ENCODE data around the gene SZRD1. TPM values are rescaled to one million over a fixed set of nuclear protein-coding genes. Genes with fewer than 3 reads are reported as not detected.
A peak's percentile ranks its signal among the peaks of the same experiment; 100 is the strongest.
"Not testable (repeated sequence)": the region's sequence is repeated elsewhere in the genome, so short reads cannot be mapped to it uniquely, and the experiment has no call there.

Gene SZRD1
- polyA plus RNA-seq, 2 of the 4 experiments (the other 2 are of a cell fraction) = 56.8 to 91.9 TPM

GRCh38 chr1:16352842-16353535, 14.1 kb upstream of the SZRD1 start:
- POLR2A ChIA-PET = interaction anchor here (0.8 to 1.2 kb wide), 2 partner anchors 14 to 26 kb away, joined by 3 to 5 read pairs; partner anchors contain the start of gene SZRD1
- H3K4me2 ChIP-seq = peak overlapping the region; percentile 99
- H3K27ac ChIP-seq = peak overlapping the region; percentile 96 to 99
- H3K9me3 ChIP-seq = no peaks in the 10 kb centered on the region
- ATAC-seq (peak; percentile 3 to 12; a peak in 3 of 6 replicates), DNase-seq (ENCODE audit: low read depth in 1 of 2, low spot score in 1 of 2) (no peak), FAIRE-seq (no peak)
- H3K4me3 ChIP-seq = peak overlapping the region; percentile 82
- no peak for TF ChIP-seq JUNB (IDR thresholded peaks at IDR 0.05)
- TF ChIP-seq, protein P1, sequence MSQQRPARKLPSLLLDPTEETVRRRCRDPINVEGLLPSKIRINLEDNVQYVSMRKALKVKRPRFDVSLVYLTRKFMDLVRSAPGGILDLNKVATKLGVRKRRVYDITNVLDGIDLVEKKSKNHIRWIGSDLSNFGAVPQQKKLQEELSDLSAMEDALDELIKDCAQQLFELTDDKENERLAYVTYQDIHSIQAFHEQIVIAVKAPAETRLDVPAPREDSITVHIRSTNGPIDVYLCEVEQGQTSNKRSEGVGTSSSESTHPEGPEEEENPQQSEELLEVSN (IDR thresholded peaks at IDR 0.05; ENCODE audit: borderline replicate concordance, low read depth) = 0 out of 2 replicates have a peak, but pooled peaks have one; percentile 16
- TF ChIP-seq, protein P2, sequence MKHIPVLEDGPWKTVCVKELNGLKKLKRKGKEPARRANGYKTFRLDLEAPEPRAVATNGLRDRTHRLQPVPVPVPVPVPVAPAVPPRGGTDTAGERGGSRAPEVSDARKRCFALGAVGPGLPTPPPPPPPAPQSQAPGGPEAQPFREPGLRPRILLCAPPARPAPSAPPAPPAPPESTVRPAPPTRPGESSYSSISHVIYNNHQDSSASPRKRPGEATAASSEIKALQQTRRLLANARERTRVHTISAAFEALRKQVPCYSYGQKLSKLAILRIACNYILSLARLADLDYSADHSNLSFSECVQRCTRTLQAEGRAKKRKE (CRISPR knock-in tag; IDR thresholded peaks at IDR 0.05; ENCODE audit: low read depth) = no peak
- TF ChIP-seq ZNF302 (CRISPR knock-in tag; IDR thresholded peaks at IDR 0.05) = no peak
- TF ChIP-seq RFX5 (IDR thresholded peaks at IDR 0.05) = no peak
- TF ChIP-seq HEYL (CRISPR knock-in tag; IDR thresholded peaks at IDR 0.05) = no peak
- no peak for TF ChIP-seq GATA3 (IDR thresholded peaks at IDR 0.05; ENCODE audit: borderline replicate concordance)
- TF ChIP-seq CTCF (IDR thresholded peaks at IDR 0.05) = no peak
- CTCF ChIA-PET = interaction anchor here (0.5 to 4.2 kb wide), 7 partner anchors 9 to 88 kb away, joined by 3 to 59 read pairs (median 4); no protein-coding TSS in a partner anchor
- H3K4me1 ChIP-seq = peaks cover 36% of the 10 kb centered on the region
- 51% methylated on average over 5 of the region's 11 CpGs for WGBS (ENCODE audit: missing lambda C conversion rate)

DNA sequence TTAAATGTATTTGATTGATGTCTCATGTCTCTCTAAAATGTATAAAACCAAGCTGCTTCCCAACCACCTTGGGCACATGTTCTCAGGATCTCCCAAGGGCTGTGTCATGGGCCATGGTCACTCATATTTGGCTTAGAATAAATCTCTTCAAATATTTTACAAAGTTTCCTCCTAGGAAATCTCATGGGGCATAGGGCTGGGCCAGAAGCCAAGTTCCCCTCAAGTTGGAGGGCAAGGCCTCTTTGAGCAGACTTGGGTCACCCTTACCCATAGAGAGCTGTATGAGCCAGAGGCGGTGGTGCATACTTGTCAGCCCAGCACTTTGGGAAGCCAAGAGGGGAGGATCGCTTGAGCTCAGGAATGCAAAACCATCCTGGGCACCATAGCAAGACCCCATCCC, 12.4 kb upstream of the SZRD1 start:
- Histone ChIP-seq H3K27ac (no peak overlapping the region), H3K4me2 (no peak overlapping the region), H3K4me3 (no peak overlapping the region), H3K4me1 (peaks cover 22% of the 10 kb centered on the region), H3K9me3 (no peaks in the 10 kb centered on the region)
- WGBS (ENCODE audit: missing lambda C conversion rate) = 89% methylated on average over 2 of the region's 2 CpGs
- ChIA-PET CTCF (interaction anchor here (0.8 to 4.2 kb wide), 2 partner anchors 10 to 86 kb away, joined by 3 to 59 read pairs; partner anchors contain the start of gene NECAP2), POLR2A (interaction anchor here (0.5 kb wide), 1 partner anchor 182 kb away, joined by 6 read pairs; no protein-coding TSS in a partner anchor)
- no peak for TF ChIP-seq SMC3 (IDR thresholded peaks at IDR 0.05)
- TF ChIP-seq RAD21 (conservative IDR thresholded peaks at IDR 0.05 in 1 of 2, IDR thresholded peaks at IDR 0.05 in 1 of 2) = no peak
- no peak for TF ChIP-seq HOXB13 (CRISPR knock-in tag; IDR thresholded peaks at IDR 0.05; ENCODE audit: low read depth)
- no peak for TF ChIP-seq CBX2 (IDR thresholded peaks at IDR 0.05; ENCODE audit: borderline replicate concordance, low read depth)
- ATAC-seq (no peak), DNase-seq (ENCODE audit: low read depth in 1 of 2, low spot score in 1 of 2) (no peak), FAIRE-seq (no peak)

GRCh38 chr1:16356867-16357266, 10.2 kb upstream of the SZRD1 start:
- WGBS (ENCODE audit: missing lambda C conversion rate) = 82% methylated on average over 3 of the region's 3 CpGs
- no peaks in the 10 kb centered on the region for H3K9me3 ChIP-seq
- TF ChIP-seq EHF (CRISPR knock-in tag; IDR thresholded peaks at IDR 0.05) (no peak), FOXS1 (CRISPR knock-in tag; IDR thresholded peaks at IDR 0.05) (no peak), HOXB5 (CRISPR knock-in tag; IDR thresholded peaks at IDR 0.05) (no peak), NFE2L2 (conservative IDR thresholded peaks at IDR 0.05; ENCODE audit: low read length) (no peak)
- FAIRE-seq (no peak), ATAC-seq (no peak), DNase-seq (ENCODE audit: low read depth in 1 of 2, low spot score in 1 of 2) (no peak)
- no peak overlapping the region for H3K27ac ChIP-seq
- no peak overlapping the region for H3K4me2 ChIP-seq
- CTCF ChIA-PET = no interaction called here
- POLR2A ChIA-PET = no interaction called here
- peaks cover 8% of the 10 kb centered on the region; the same call in 2 of the 3 replicates for H3K4me1 ChIP-seq
- H3K4me3 ChIP-seq = no peak overlapping the region

DNA sequence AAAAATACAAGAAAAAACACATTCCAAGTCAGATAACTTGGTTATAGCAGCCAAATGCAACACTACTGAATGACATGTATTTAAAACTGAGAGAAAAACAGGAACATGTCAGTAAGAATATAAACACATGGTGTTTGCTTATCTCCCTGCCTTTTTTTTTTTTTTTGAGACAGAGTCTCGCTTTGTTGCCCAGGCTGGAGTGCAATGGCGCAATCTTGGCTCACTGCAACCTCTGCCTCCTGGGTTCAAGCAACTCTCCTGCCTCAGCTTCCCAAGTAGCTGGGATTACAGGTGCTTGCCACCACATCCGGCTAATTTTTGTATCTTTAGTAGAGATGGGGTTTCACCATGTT, 1.9 kb upstream of the SZRD1 start:
- ATAC-seq; FAIRE-seq; H3K9me3 ChIP-seq; H3K4me3 ChIP-seq; POLR2A ChIA-PET; H3K27ac ChIP-seq; H3K4me2 ChIP-seq; DNase-seq (ENCODE audit: low read depth in 1 of 2, low spot score in 1 of 2): not testable (repeated sequence)
- WGBS (ENCODE audit: missing lambda C conversion rate) = 81% methylated on average over 3 of the region's 3 CpGs
- peaks cover 18% of the 10 kb centered on the region for H3K4me1 ChIP-seq
- CTCF ChIA-PET = interaction anchor here (1.1 to 5.5 kb wide), 4 partner anchors 12 to 357 kb away, joined by 3 to 59 read pairs (median 4); partner anchors contain the start of gene FBXO42
